ENCODE measurements around the gene CNR2.
A peak's percentile ranks its signal among the peaks of the same experiment; 100 is the strongest.

CNR2 gene

GRCh38 chr1:23896491-23896890, 16.7 kb downstream of the CNR2 start:
- H3K27ac ChIP-seq (ENCODE audit: extremely low read depth, low read depth, low read length), result no peak overlapping the region
- no peaks in the 10 kb centered on the region for H3K4me1 ChIP-seq (ENCODE audit: control insufficient read depth, insufficient read depth, low read length)
- ChIA-PET CTCF (interaction anchor here (0.5 to 1.7 kb wide), 4 partner anchors 14 to 71 kb away, joined by 3 to 5 read pairs (median 4); partner anchors contain the start of gene HMGCL), POLR2A (interaction anchor here (0.6 kb wide), 1 partner anchor 870 kb away, joined by 7 read pairs; no protein-coding TSS in a partner anchor)
- H3K4me3 ChIP-seq (ENCODE audit: low read depth, low read length), result no peak overlapping the region
- H3K9me3 ChIP-seq (ENCODE audit: control insufficient read depth, insufficient read depth, low read depth, low read length), result no peaks in the 10 kb centered on the region
- no peaks in the 10 kb centered on the region for H3K36me3 ChIP-seq (ENCODE audit: control insufficient read depth in 2 of 2, insufficient read depth in 1 of 2, low read length in 2 of 2)
- TF ChIP-seq ATF2 (tag by site-specific recombination; IDR thresholded peaks at IDR 0.05; ENCODE audit: low read depth) (peak; percentile 65), PRDM1 (tag by site-specific recombination; IDR thresholded peaks at IDR 0.05) (peak; percentile 70), ZNF768 (tag by site-specific recombination; IDR thresholded peaks at IDR 0.05) (no peak), ZNF398 (tag by site-specific recombination; IDR thresholded peaks at IDR 0.05) (peak; percentile 68; the same call in 1 of the 2 replicates), ZNF629 (tag by site-specific recombination; IDR thresholded peaks at IDR 0.05) (no peak)

- H3K27ac ChIP-seq (ENCODE audit: extremely low read depth, low read depth, low read length), result no peak overlapping the region
- ChIA-PET CTCF (interaction anchor here (0.5 to 1.7 kb wide), 4 partner anchors 17 to 86 kb away, joined by 3 to 5 read pairs (median 3); partner anchors contain the start of gene HMGCL), POLR2A (no interaction called here)
Observed at GRCh38 chr1:23895993-23896392, 17.2 kb downstream of the CNR2 start.

GRCh38 chr1:23895082-23895481, 18.1 kb downstream of the CNR2 start:
- POLR2A ChIA-PET, result no interaction called here
- Histone ChIP-seq H3K27ac (ENCODE audit: extremely low read depth, low read depth, low read length) (no peak overlapping the region), H3K4me1 (ENCODE audit: control insufficient read depth, insufficient read depth, low read length) (no peaks in the 10 kb centered on the region), H3K4me3 (ENCODE audit: low read depth, low read length) (no peak overlapping the region), H3K9me3 (ENCODE audit: control insufficient read depth, insufficient read depth, low read depth, low read length) (no peaks in the 10 kb centered on the region), H3K36me3 (ENCODE audit: control insufficient read depth in 2 of 2, insufficient read depth in 1 of 2, low read length in 2 of 2) (no peaks in the 10 kb centered on the region)
- CTCF ChIA-PET, result no interaction called here
- no peak for TF ChIP-seq ZFHX2 (tag by site-specific recombination; conservative IDR thresholded peaks at IDR 0.05)
- no peak for TF ChIP-seq ZNF274 (IDR thresholded peaks at IDR 0.05; ENCODE audit: low read length)
- no peak for TF ChIP-seq ZNF274 (tag by site-specific recombination; IDR thresholded peaks at IDR 0.05; ENCODE audit: borderline replicate concordance)
- no peak for TF ChIP-seq ZNF513 (tag by site-specific recombination; IDR thresholded peaks at IDR 0.05)
- TF ChIP-seq ZNF843 (tag by site-specific recombination; IDR thresholded peaks at IDR 0.05), result no peak
- TF ChIP-seq ZNF350 (tag by site-specific recombination; IDR thresholded peaks at IDR 0.05), result no peak
- no peak for TF ChIP-seq ZNF24 (tag by site-specific recombination; IDR thresholded peaks at IDR 0.05)
- TF ChIP-seq ZNF416 (tag by site-specific recombination; IDR thresholded peaks at IDR 0.05), result no peak
- no peak for TF ChIP-seq ZNF133 (tag by site-specific recombination; IDR thresholded peaks at IDR 0.05)
- TF ChIP-seq ZNF707 (tag by site-specific recombination; IDR thresholded peaks at IDR 0.05), result no peak
- no peak for TF ChIP-seq ZNF544 (tag by site-specific recombination; IDR thresholded peaks at IDR 0.05)
- no peak for TF ChIP-seq YY1 (tag by site-specific recombination; IDR thresholded peaks at IDR 0.05)
- no peak for TF ChIP-seq ZFP3 (tag by site-specific recombination; IDR thresholded peaks at IDR 0.05; ENCODE audit: low read depth)

More at GRCh38 chr1:23895993-23896392, 17.2 kb downstream of the CNR2 start:
- no peak for TF ChIP-seq KLF8 (tag by site-specific recombination; IDR thresholded peaks at IDR 0.05)
- TF ChIP-seq ZNF311 (tag by site-specific recombination; IDR thresholded peaks at IDR 0.05; ENCODE audit: borderline replicate concordance), result no peak
- no peak for TF ChIP-seq ZNF747 (tag by site-specific recombination; IDR thresholded peaks at IDR 0.05)
- TF ChIP-seq ZNF18 (tag by site-specific recombination; IDR thresholded peaks at IDR 0.05), result no peak
- no peak for TF ChIP-seq ZXDB (tag by site-specific recombination; IDR thresholded peaks at IDR 0.05)
- TF ChIP-seq ZFHX2 (tag by site-specific recombination; conservative IDR thresholded peaks at IDR 0.05), result no peak
- TF ChIP-seq ZNF2 (tag by site-specific recombination; IDR thresholded peaks at IDR 0.05), result no peak
- no peak for TF ChIP-seq WT1 (tag by site-specific recombination; IDR thresholded peaks at IDR 0.05)
- no peak for TF ChIP-seq GLI2 (tag by site-specific recombination; IDR thresholded peaks at IDR 0.05; ENCODE audit: borderline replicate concordance, low read depth)
- no peak for TF ChIP-seq ZNF544 (tag by site-specific recombination; IDR thresholded peaks at IDR 0.05)
- no peak for TF ChIP-seq ZNF10 (tag by site-specific recombination; IDR thresholded peaks at IDR 0.05)
- no peak for TF ChIP-seq ZNF571 (tag by site-specific recombination; IDR thresholded peaks at IDR 0.05)
- no peak for TF ChIP-seq ZNF768 (tag by site-specific recombination; IDR thresholded peaks at IDR 0.05)
- no peak for TF ChIP-seq ZEB2 (tag by site-specific recombination; IDR thresholded peaks at IDR 0.05)
- no peak for TF ChIP-seq OSR2 (tag by site-specific recombination; IDR thresholded peaks at IDR 0.05)
- no peak for TF ChIP-seq ZNF19 (tag by site-specific recombination; IDR thresholded peaks at IDR 0.05; ENCODE audit: low read depth)
- no peak for TF ChIP-seq KLF1 (tag by site-specific recombination; IDR thresholded peaks at IDR 0.05)
- no peak for TF ChIP-seq HOXD13 (CRISPR knock-in tag; IDR thresholded peaks at IDR 0.05; ENCODE audit: borderline replicate concordance)
- TF ChIP-seq ZNF623 (tag by site-specific recombination; IDR thresholded peaks at IDR 0.05), result no peak
- no peak for TF ChIP-seq ZNF629 (tag by site-specific recombination; IDR thresholded peaks at IDR 0.05)
- Histone ChIP-seq H3K4me3 (ENCODE audit: low read depth, low read length) (no peak overlapping the region), H3K4me1 (ENCODE audit: control insufficient read depth, insufficient read depth, low read length) (no peaks in the 10 kb centered on the region), H3K36me3 (ENCODE audit: control insufficient read depth in 2 of 2, insufficient read depth in 1 of 2, low read length in 2 of 2) (no peaks in the 10 kb centered on the region), H3K9me3 (ENCODE audit: control insufficient read depth, insufficient read depth, low read depth, low read length) (no peaks in the 10 kb centered on the region)

Data from HEK293 (cell line).